Erythroblast (primary cell): ENCODE results near the gene SLC6A17.

ENCODE experiments used
- GATA1 ChIP-seq: IDR thresholded peaks from 2 replicates; pipeline ENCODE4 v1.6.1; 2011; ENCODE audit warnings: low read depth, mild to moderate bottlenecking, control low read depth, low read length, moderate library complexity
- POLR2A ChIP-seq: IDR thresholded peaks from 2 replicates; pipeline ENCODE4 v1.6.1; 2011; ENCODE audit warnings: mild to moderate bottlenecking, low read length

DNA sequence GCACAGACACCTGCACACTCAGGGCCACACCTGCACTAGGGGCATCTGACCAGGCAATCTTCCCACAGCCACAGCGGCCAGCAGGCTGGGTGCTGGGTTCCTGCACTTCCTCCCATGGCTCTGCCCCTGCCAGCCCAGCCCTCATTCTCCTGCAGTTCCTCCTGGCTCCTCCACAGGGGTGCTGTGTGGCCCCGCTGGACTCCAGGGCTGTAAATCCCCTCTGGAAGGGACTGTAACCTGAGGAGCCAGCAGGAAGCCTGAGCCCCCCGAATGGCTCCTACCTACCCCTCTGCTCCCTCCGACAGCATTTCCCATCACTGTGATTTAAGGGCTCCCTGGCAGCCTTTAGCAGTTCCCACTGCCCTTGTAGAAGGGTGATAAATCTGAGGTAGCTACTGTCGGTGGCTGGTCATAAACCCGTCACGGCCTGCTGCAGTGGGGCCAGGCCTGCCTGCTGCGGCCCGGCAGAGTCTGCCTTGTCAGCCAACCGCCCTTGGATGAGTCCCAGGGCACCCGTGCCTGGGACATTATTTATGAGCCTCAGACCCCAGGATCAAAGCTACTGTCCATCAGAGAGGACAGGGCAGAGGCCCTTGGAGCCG is 29.2 kb upstream of the SLC6A17 start:
- TF ChIP-seq POLR2A, result no peak
- TF ChIP-seq GATA1, result no peak
